Measurements from ENCODE around the gene ANKZF1. TPM values are rescaled to one million over a fixed set of nuclear protein-coding genes. Genes with fewer than 3 reads are reported as not detected.

ANKZF1 gene
- total RNA-seq, 1 experiment from 2014 or later = 51.5 TPM

DNA sequence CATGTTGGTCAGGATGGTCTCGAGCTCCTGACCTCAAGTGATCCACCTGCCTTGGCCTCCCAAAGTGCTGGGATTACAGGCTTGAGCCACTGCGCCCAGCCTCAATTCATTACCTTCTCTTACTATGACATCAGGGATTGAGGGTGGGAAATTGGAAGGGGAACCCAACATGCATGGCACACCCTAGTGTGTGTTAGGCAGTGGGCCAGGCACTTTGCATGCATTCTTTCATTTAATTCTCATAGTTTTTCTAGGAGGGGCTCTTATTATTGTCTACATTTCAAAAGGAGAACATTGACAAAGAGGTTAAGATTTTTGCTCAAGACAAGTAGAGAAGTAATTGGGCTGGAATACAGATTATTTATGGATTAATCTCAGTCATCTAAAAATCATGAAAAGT is 38.7 kb downstream of the ANKZF1 start:
- H3K27me3 Mint-ChIP-seq (ENCODE audit: insufficient read depth, unreplicated experiment) = no peaks in the 10 kb centered on the region
- Histone ChIP-seq H3K4me1 (peaks cover 7% of the 10 kb centered on the region), H3K9me3 (no peaks in the 10 kb centered on the region), H3K4me3 (ENCODE audit: low read depth, low read length) (no peak overlapping the region), H3K36me3 (ENCODE audit: control insufficient read depth, insufficient read depth, low read length) (no peaks in the 10 kb centered on the region), H3K27me3 (replicated peaks; ENCODE audit: control insufficient read depth, insufficient read depth, low read length) (no peaks in the 10 kb centered on the region)
- ChIA-PET POLR2A (no interaction called here), CTCF (interaction anchor here (0.7 kb wide), 1 partner anchor 9 kb away, joined by 10 read pairs; no protein-coding TSS in a partner anchor)
- no peaks in the 10 kb centered on the region for H3K9me3 Mint-ChIP-seq (ENCODE audit: unreplicated experiment)
- TF ChIP-seq, protein P1, sequence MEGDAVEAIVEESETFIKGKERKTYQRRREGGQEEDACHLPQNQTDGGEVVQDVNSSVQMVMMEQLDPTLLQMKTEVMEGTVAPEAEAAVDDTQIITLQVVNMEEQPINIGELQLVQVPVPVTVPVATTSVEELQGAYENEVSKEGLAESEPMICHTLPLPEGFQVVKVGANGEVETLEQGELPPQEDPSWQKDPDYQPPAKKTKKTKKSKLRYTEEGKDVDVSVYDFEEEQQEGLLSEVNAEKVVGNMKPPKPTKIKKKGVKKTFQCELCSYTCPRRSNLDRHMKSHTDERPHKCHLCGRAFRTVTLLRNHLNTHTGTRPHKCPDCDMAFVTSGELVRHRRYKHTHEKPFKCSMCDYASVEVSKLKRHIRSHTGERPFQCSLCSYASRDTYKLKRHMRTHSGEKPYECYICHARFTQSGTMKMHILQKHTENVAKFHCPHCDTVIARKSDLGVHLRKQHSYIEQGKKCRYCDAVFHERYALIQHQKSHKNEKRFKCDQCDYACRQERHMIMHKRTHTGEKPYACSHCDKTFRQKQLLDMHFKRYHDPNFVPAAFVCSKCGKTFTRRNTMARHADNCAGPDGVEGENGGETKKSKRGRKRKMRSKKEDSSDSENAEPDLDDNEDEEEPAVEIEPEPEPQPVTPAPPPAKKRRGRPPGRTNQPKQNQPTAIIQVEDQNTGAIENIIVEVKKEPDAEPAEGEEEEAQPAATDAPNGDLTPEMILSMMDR (IDR thresholded peaks at IDR 0.05; ENCODE audit: insufficient read depth in 1 of 2, low read depth in 1 of 2, low read length in 1 of 2, severe bottlenecking in 1 of 2, unreplicated experiment in 1 of 2) = no peak
- H3K4me3 Mint-ChIP-seq (ENCODE audit: unreplicated experiment) = no peak overlapping the region
- intact Hi-C loops (cut with micrococcal nuclease; ENCODE audit: unreplicated experiment) = no loop called here
- H3K4me1 Mint-ChIP-seq (ENCODE audit: low read depth, unreplicated experiment) = peaks cover 5% of the 10 kb centered on the region
- DNase-seq = no peak
- H3K27ac Mint-ChIP-seq (ENCODE audit: unreplicated experiment) = no peak overlapping the region
- BruUV-seq (replicated peaks) = no TSS peak
- peaks cover 4% of the 10 kb centered on the region for H3K36me3 Mint-ChIP-seq (ENCODE audit: insufficient read depth, unreplicated experiment)

DNA sequence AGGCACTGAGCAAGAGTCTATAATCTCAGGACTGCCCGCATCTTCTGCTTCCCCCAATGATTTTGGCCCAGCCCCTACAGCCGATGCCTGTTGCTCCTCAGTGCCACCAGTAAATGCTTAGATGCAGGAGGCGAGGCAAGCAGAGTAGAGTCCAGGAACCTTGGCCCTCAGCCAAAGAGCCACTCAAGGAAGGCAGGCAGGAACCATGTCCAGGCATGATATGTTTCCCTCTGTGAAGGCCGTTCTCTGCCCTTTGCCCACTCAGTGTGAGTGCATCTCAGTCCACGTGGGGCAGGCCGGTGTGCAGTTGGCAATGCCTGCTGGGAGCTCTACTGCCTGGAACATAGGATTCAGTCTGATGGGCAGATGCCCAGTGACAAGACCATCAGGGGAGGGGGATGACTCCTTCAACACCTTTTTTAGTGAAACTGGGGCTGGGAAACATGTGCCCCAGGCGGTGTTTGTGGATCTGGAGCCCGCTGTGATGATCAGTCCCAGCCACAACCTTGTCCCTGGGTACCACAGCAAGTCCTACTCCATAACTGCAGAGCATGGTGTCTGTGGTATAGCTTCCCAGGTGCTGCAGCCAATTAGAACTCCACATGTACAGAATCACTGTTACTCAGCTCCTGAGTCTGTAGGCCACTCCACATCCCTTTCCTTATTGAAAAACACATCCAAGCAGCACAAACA is 39.9 kb downstream of the ANKZF1 start:
- intact Hi-C loops (cut with micrococcal nuclease; ENCODE audit: unreplicated experiment) = no loop called here
- ChIA-PET CTCF (no interaction called here), POLR2A (no interaction called here)
- Mint-ChIP-seq H3K9me3 (ENCODE audit: unreplicated experiment) (no peaks in the 10 kb centered on the region), H3K27ac (ENCODE audit: unreplicated experiment) (no peak overlapping the region), H3K4me1 (ENCODE audit: low read depth, unreplicated experiment) (peaks cover 5% of the 10 kb centered on the region), H3K4me3 (ENCODE audit: unreplicated experiment) (no peak overlapping the region), H3K27me3 (ENCODE audit: insufficient read depth, unreplicated experiment) (no peaks in the 10 kb centered on the region), H3K36me3 (ENCODE audit: insufficient read depth, unreplicated experiment) (peaks cover 4% of the 10 kb centered on the region)
- Histone ChIP-seq H3K4me1 (peaks cover 15% of the 10 kb centered on the region), H3K36me3 (ENCODE audit: control insufficient read depth, insufficient read depth, low read length) (no peaks in the 10 kb centered on the region), H3K4me3 (ENCODE audit: low read depth, low read length) (no peak overlapping the region), H3K9me3 (no peaks in the 10 kb centered on the region), H3K27me3 (replicated peaks; ENCODE audit: control insufficient read depth, insufficient read depth, low read length) (no peaks in the 10 kb centered on the region)
- BruUV-seq (replicated peaks) = no TSS peak
- DNase-seq = no peak
- TF ChIP-seq, protein P1 (IDR thresholded peaks at IDR 0.05; ENCODE audit: insufficient read depth in 1 of 2, low read depth in 1 of 2, low read length in 1 of 2, severe bottlenecking in 1 of 2, unreplicated experiment in 1 of 2) = no peak

DNA sequence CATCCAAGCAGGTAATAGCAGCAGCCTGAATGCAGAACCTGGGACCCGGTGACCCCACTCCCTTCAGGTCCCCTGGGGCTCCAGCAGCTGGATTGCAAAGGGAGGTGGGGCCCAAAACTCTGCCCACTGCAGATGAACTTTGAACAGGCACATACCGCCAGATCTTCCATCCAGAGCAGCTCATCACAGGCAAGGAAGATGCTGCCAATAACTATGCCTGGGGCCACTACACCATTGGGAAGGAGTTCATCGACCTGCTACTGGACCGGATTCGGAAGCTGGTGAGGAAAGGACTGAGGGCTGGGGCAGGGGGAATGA is 40.4 kb downstream of the ANKZF1 start:
- Mint-ChIP-seq H3K36me3 (ENCODE audit: insufficient read depth, unreplicated experiment) (peaks cover 4% of the 10 kb centered on the region), H3K4me1 (ENCODE audit: low read depth, unreplicated experiment) (peaks cover 5% of the 10 kb centered on the region), H3K4me3 (ENCODE audit: unreplicated experiment) (no peak overlapping the region), H3K27ac (ENCODE audit: unreplicated experiment) (no peak overlapping the region), H3K9me3 (ENCODE audit: unreplicated experiment) (no peaks in the 10 kb centered on the region), H3K27me3 (ENCODE audit: insufficient read depth, unreplicated experiment) (no peaks in the 10 kb centered on the region)
- TF ChIP-seq, protein P1 (IDR thresholded peaks at IDR 0.05; ENCODE audit: insufficient read depth in 1 of 2, low read depth in 1 of 2, low read length in 1 of 2, severe bottlenecking in 1 of 2, unreplicated experiment in 1 of 2) = no peak
- H3K27me3 ChIP-seq (replicated peaks; ENCODE audit: control insufficient read depth, insufficient read depth, low read length) = no peaks in the 10 kb centered on the region
- ChIA-PET CTCF (no interaction called here), POLR2A (no interaction called here)
- intact Hi-C loops (cut with micrococcal nuclease; ENCODE audit: unreplicated experiment) = no loop called here
- DNase-seq = no peak
- no TSS peak for BruUV-seq (replicated peaks)
- no peaks in the 10 kb centered on the region for H3K36me3 ChIP-seq (ENCODE audit: control insufficient read depth, insufficient read depth, low read length)
- H3K4me3 ChIP-seq (ENCODE audit: low read depth, low read length) = no peak overlapping the region
- H3K9me3 ChIP-seq = no peaks in the 10 kb centered on the region
- peaks cover 20% of the 10 kb centered on the region for H3K4me1 ChIP-seq
